Omental fat pad (tissue), 4 donors: ENCODE data around the gene MEIG1. TPM values are rescaled to one million over a fixed set of nuclear protein-coding genes. Genes with fewer than 3 reads are reported as not detected.

Source experiments
- ATAC-seq: fragments of 150-250 bp; one replicate; pipeline ENCODE4 v1.9.1; 2016; ENCODE audit warnings: mild to moderate bottlenecking, moderate library complexity; ENCODE audit not compliant: low FRiP score
- DNase-seq: peaks from one replicate; pipeline ENCODE4 v3.0.0-alpha.2; 2019; ENCODE audit warnings: low spot score
- total RNA-seq, 4 donors: library from RNA; depleted of rRNA; stranded (reverse); fragments of >200 nt; gene quantifications; one replicate each; pipeline ENCODE4 v1.1.0, GENCODE V29; 2016
- TF ChIP-seq, protein P1 (sequence below), 3 donors: fragments of 450-650 bp; IDR thresholded peaks; one replicate each; pipeline ENCODE4 v1.5.1; 2016 to 2017; ENCODE audit warnings: antibody characterized with exemption in 3 of 3, mild to moderate bottlenecking in 3 of 3, moderate library complexity in 2 of 3

The MEIG1 gene, protein sequence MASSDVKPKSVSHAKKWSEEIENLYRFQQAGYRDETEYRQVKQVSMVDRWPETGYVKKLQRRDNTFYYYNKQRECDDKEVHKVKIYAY
- total RNA-seq: not detected

DNA sequence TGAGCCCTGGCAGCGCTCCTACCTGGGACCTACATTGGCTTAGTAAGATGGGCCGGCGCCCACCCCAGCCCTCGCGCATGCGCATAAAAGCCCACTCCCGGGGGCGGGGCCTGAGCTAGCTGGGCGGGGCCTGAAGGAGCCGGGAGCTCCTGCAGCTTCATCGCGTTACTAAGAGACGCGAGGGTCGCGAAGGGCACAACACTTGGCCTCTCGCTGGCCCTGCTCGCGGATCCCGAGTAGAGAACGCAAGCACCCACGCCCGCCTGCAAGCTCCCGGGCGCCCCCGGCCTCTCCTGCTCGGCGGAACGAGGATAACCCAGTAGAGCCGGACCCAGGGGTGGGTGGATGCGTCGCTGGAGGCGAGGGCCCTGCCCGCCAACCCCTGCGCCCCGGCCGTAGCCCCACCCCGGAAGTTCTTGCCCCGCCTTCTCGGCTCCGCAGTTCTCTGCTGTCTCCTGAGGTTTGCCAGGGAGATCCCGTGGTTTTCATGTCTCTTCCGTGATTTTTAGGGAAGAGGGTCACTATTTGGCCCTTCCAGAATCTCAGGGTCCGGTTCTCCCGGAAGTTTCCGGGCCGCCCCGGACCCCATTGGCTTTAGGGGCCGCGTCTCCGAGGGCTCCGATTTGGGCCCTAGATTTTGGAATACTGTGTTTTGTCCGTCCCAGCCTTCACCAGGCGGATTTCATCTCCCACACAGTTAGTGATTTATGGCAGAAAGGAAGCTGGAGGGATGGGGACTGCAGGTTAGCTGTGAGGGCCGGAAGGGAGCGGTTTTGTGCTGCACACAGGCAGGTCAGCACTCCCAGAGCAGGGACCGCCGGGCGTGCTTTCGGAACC, at the start of gene MEIG1:
MEIG1 (plus strand) TSS at position 168 of the 837 bp plus-strand sequence. CDS start 7,081 bp downstream, outside the sequence.
- TF ChIP-seq, protein P1, sequence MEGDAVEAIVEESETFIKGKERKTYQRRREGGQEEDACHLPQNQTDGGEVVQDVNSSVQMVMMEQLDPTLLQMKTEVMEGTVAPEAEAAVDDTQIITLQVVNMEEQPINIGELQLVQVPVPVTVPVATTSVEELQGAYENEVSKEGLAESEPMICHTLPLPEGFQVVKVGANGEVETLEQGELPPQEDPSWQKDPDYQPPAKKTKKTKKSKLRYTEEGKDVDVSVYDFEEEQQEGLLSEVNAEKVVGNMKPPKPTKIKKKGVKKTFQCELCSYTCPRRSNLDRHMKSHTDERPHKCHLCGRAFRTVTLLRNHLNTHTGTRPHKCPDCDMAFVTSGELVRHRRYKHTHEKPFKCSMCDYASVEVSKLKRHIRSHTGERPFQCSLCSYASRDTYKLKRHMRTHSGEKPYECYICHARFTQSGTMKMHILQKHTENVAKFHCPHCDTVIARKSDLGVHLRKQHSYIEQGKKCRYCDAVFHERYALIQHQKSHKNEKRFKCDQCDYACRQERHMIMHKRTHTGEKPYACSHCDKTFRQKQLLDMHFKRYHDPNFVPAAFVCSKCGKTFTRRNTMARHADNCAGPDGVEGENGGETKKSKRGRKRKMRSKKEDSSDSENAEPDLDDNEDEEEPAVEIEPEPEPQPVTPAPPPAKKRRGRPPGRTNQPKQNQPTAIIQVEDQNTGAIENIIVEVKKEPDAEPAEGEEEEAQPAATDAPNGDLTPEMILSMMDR (IDR thresholded peaks at IDR 0.05): no peak
- DNase-seq (peak; percentile 97), ATAC-seq (peak; percentile 99)

- DNase-seq (no peak), ATAC-seq (no peak)
- TF ChIP-seq, protein P1 (IDR thresholded peaks at IDR 0.05): no peak
Measured at GRCh38 chr10:14910953-14911352, 48.2 kb upstream of the MEIG1 start.

- ATAC-seq (no peak), DNase-seq (no peak)
- TF ChIP-seq, protein P1 (IDR thresholded peaks at IDR 0.05): no peak
Measured at GRCh38 chr10:14911801-14912200, 47.4 kb upstream of the MEIG1 start.

- ATAC-seq: no peak
- TF ChIP-seq, protein P1 (IDR thresholded peaks at IDR 0.05): no peak
- no peak for DNase-seq
Measured at GRCh38 chr10:14916600-14916999, 42.6 kb upstream of the MEIG1 start.

GRCh38 chr10:14917827-14918226, 41.4 kb upstream of the MEIG1 start:
- no peak for ATAC-seq
- TF ChIP-seq, protein P1 (IDR thresholded peaks at IDR 0.05): no peak

GRCh38 chr10:14918964-14919363, 40.2 kb upstream of the MEIG1 start:
- no peak for DNase-seq
- TF ChIP-seq, protein P1 (IDR thresholded peaks at IDR 0.05): no peak
- ATAC-seq: no peak

More at GRCh38 chr10:14917827-14918226, 41.4 kb upstream of the MEIG1 start:
- no peak for DNase-seq

DNA sequence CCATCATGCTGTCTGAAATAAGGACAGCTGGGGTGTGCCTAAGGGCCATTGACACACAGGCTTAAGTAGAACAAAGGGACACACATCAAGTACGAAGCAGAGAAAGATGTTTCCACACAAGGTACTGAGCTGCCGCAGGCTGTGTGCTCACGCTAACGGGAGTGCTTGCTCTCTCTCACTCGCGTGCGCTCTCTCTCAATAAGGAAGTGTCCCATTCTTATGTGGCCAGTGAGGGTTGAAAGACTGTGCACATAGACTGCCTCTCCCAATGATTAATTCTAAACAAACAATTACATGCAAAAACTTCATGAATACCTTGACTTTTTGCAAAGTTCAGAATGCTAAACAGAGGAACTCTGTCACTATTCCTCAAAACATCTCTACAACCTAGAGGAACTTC, 35.2 kb upstream of the MEIG1 start:
- TF ChIP-seq, protein P1 (IDR thresholded peaks at IDR 0.05): no peak
- no peak for ATAC-seq

More for the DNA sequence above, 35.2 kb upstream of the MEIG1 start:
- DNase-seq: no peak
